ENCODE measurements around the gene TRMT1.
"Not testable (repeated sequence)": the region's sequence is repeated elsewhere in the genome, so short reads cannot be mapped to it uniquely, and the experiment has no call there.

The TRMT1 gene

GRCh38 chr19:13150931-13151604 is 34.5 kb upstream of the TRMT1 start:
- in situ Hi-C loops (cut with HindIII; ENCODE audit: low sequenced_read_pairs), result loop anchor here (5.0 kb wide), 1 partner anchor 89 kb away; no protein-coding TSS in a partner anchor

GRCh38 chr19:13150187-13150930 is 33.8 kb upstream of the TRMT1 start, which contains the start of the genes IER2 and STX10:
Gene IER2, plus strand, starts transcription at chr19:13150411. Its CDS starts 2,776 bp downstream, at chr19:13153187.
Gene STX10, minus strand, starts transcription at chr19:13150375. Its CDS starts 202 bp downstream, at chr19:13150173.
- in situ Hi-C loops (cut with HindIII; ENCODE audit: low sequenced_read_pairs), result loop anchor here (5.0 kb wide), 1 partner anchor 88 kb away; no protein-coding TSS in a partner anchor

GRCh38 chr19:13149628-13150186 is 33.2 kb upstream of the TRMT1 start:
- in situ Hi-C loops (cut with HindIII; ENCODE audit: low sequenced_read_pairs), result loop anchor here (5.0 kb wide), 1 partner anchor 87 kb away; no protein-coding TSS in a partner anchor

- in situ Hi-C loops (cut with HindIII; ENCODE audit: low sequenced_read_pairs), result not testable (repeated sequence)
Measured at GRCh38 chr19:13149173-13149627, 32.7 kb upstream of the TRMT1 start.

GRCh38 chr19:13146763-13147563 is 30.4 kb upstream of the TRMT1 start:
- in situ Hi-C loops (cut with HindIII; ENCODE audit: low sequenced_read_pairs), result no loop called here

GRCh38 chr19:13139633-13140311 is 23.2 kb upstream of the TRMT1 start:
- in situ Hi-C loops (cut with HindIII; ENCODE audit: low sequenced_read_pairs), result no loop called here

GRCh38 chr19:13138916-13139198 is 22.3 kb upstream of the TRMT1 start:
- in situ Hi-C loops (cut with HindIII; ENCODE audit: low sequenced_read_pairs), result no loop called here

- in situ Hi-C loops (cut with HindIII; ENCODE audit: low sequenced_read_pairs), result no loop called here
Measured at GRCh38 chr19:13138171-13138915, 21.8 kb upstream of the TRMT1 start.

- in situ Hi-C loops (cut with HindIII; ENCODE audit: low sequenced_read_pairs), result no loop called here
Measured at GRCh38 chr19:13137290-13137794, 20.8 kb upstream of the TRMT1 start.

- in situ Hi-C loops (cut with HindIII; ENCODE audit: low sequenced_read_pairs), result no loop called here
Measured at GRCh38 chr19:13135068-13136062, 18.8 kb upstream of the TRMT1 start.

GRCh38 chr19:13134626-13135025 is 18.1 kb upstream of the TRMT1 start:
- in situ Hi-C loops (cut with HindIII; ENCODE audit: low sequenced_read_pairs), result no loop called here

GRCh38 chr19:13133241-13133870 is 16.8 kb upstream of the TRMT1 start:
- in situ Hi-C loops (cut with HindIII; ENCODE audit: low sequenced_read_pairs), result no loop called here

- in situ Hi-C loops (cut with HindIII; ENCODE audit: low sequenced_read_pairs), result no loop called here
Measured at GRCh38 chr19:13132471-13133180, 16.1 kb upstream of the TRMT1 start.

- in situ Hi-C loops (cut with HindIII; ENCODE audit: low sequenced_read_pairs), result no loop called here
Measured at GRCh38 chr19:13130886-13131490, 14.4 kb upstream of the TRMT1 start.

GRCh38 chr19:13129384-13129783 is 12.8 kb upstream of the TRMT1 start:
- in situ Hi-C loops (cut with HindIII; ENCODE audit: low sequenced_read_pairs), result no loop called here

GRCh38 chr19:13128583-13128982 is 12.0 kb upstream of the TRMT1 start:
- in situ Hi-C loops (cut with HindIII; ENCODE audit: low sequenced_read_pairs), result no loop called here
